Central memory CD8-positive, alpha-beta T cell (primary cell): ENCODE measurements around the gene MCOLN1.

ENCODE experiments used
- ATAC-seq: fragments of 150-1000 bp; cut with Tn5 transposase; replicated peaks from 2 replicates; pipeline ENCODE4 v1.10.0; 2022; ENCODE audit warnings: mild to moderate bottlenecking, moderate FRiP score, moderate number of reproducible peaks; ENCODE audit not compliant: poor library complexity, severe bottlenecking; ENCODE audit errors: extremely low read depth
- DNase-seq, 2 donors: peaks; one replicate each; pipeline ENCODE4 v3.0.0; 2021; ENCODE audit warnings: low spot score in 2 of 2
- H3K27ac Mint-ChIP-seq: one replicate; pipeline ENCODE4 v1.8.0; 2022; ENCODE audit warnings: low read depth, mild to moderate bottlenecking, moderate library complexity, mixed read lengths
- H3K27me3 Mint-ChIP-seq: one replicate; pipeline ENCODE4 v1.8.0; 2022; ENCODE audit warnings: mixed read lengths
- H3K36me3 Mint-ChIP-seq: one replicate; pipeline ENCODE4 v1.8.0; 2022; ENCODE audit warnings: mild to moderate bottlenecking, moderate library complexity, mixed read lengths; ENCODE audit not compliant: insufficient read depth
- H3K4me1 Mint-ChIP-seq: one replicate; pipeline ENCODE4 v1.8.0; 2022; ENCODE audit warnings: mixed read lengths
- H3K4me3 Mint-ChIP-seq: one replicate; pipeline ENCODE4 v1.8.0; 2022; ENCODE audit warnings: mild to moderate bottlenecking, moderate library complexity, mixed read lengths
- H3K9me3 Mint-ChIP-seq: one replicate; pipeline ENCODE4 v1.8.0; 2022; ENCODE audit warnings: mixed read lengths

The MCOLN1 gene

GRCh38 chr19:7545300-7545699 is 22.9 kb downstream of the MCOLN1 start:
- no peak for ATAC-seq
- no peak overlapping the region for H3K4me3 Mint-ChIP-seq
- peaks cover 17% of the 10 kb centered on the region for H3K36me3 Mint-ChIP-seq

DNA sequence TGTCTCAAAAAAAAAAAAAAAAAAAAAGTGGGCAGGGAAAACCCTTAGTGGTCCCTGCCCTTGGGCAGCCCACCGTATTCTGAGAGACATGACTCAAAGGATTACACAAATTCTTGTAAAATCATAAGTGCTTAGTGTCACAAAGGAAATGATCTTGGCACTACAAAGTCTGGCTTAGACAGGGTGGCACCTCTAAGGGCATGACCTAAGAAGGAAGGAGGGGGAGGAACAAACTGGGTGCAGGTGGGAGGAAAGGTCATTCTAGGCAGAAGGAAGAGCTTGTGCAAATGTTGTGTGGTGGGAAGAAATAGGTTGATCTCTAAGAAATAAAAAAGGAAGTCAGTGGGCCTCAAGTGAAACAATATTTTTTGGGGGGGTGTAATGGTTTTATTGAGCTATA is 23.5 kb downstream of the MCOLN1 start:
- peak overlapping the region; percentile 3 for H3K27ac Mint-ChIP-seq
- DNase-seq (no peak), ATAC-seq (no peak)
- H3K36me3 Mint-ChIP-seq, result peaks cover 18% of the 10 kb centered on the region
- H3K27me3 Mint-ChIP-seq, result no peaks in the 10 kb centered on the region
- H3K9me3 Mint-ChIP-seq, result no peaks in the 10 kb centered on the region
- peaks cover 6% of the 10 kb centered on the region for H3K4me1 Mint-ChIP-seq
- H3K4me3 Mint-ChIP-seq, result no peak overlapping the region

More at GRCh38 chr19:7545300-7545699, 22.9 kb downstream of the MCOLN1 start:
- no peak overlapping the region for H3K27ac Mint-ChIP-seq
- DNase-seq, result no peak
- H3K27me3 Mint-ChIP-seq, result no peaks in the 10 kb centered on the region
- H3K9me3 Mint-ChIP-seq, result no peaks in the 10 kb centered on the region
- H3K4me1 Mint-ChIP-seq, result peaks cover 7% of the 10 kb centered on the region

DNA sequence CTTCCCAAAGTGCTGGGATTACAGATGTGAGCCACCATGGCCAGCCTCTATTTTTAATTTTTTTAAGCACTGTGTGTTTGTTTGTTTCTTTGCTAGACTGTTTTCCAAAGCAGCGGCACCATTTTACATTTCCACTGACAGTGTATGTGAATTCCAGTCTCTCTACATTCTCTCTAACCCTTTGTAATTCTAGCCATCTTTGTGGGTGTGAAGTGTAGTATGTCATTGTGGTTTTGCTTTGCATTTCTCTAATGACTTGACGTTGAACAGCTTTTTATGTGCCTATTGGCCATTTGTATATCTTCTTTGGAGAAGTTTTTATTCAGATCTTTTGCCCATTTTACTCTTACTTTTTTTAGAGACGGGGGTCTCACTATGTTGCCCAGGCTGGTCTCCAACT is 24.7 kb downstream of the MCOLN1 start:
- peaks cover 6% of the 10 kb centered on the region for H3K4me1 Mint-ChIP-seq
- ATAC-seq, result no peak
- no peak overlapping the region for H3K27ac Mint-ChIP-seq
- H3K36me3 Mint-ChIP-seq, result peaks cover 18% of the 10 kb centered on the region
- H3K27me3 Mint-ChIP-seq, result no peaks in the 10 kb centered on the region
- no peaks in the 10 kb centered on the region for H3K9me3 Mint-ChIP-seq
- DNase-seq, result no peak
- no peak overlapping the region for H3K4me3 Mint-ChIP-seq

- Mint-ChIP-seq H3K9me3 (no peaks in the 10 kb centered on the region), H3K27me3 (no peaks in the 10 kb centered on the region), H3K4me3 (no peak overlapping the region), H3K27ac (no peak overlapping the region), H3K4me1 (peaks cover 6% of the 10 kb centered on the region), H3K36me3 (peaks cover 14% of the 10 kb centered on the region)
- ATAC-seq (no peak), DNase-seq (no peak)
Observed at GRCh38 chr19:7549429-7550148, 27.2 kb downstream of the MCOLN1 start.

- Mint-ChIP-seq H3K4me3 (no peak overlapping the region), H3K27ac (no peak overlapping the region), H3K27me3 (no peaks in the 10 kb centered on the region), H3K9me3 (no peaks in the 10 kb centered on the region), H3K36me3 (peaks cover 15% of the 10 kb centered on the region), H3K4me1 (peaks cover 6% of the 10 kb centered on the region)
- DNase-seq, result no peak
- ATAC-seq, result no peak
Observed at GRCh38 chr19:7550169-7550770, 27.8 kb downstream of the MCOLN1 start.

DNA sequence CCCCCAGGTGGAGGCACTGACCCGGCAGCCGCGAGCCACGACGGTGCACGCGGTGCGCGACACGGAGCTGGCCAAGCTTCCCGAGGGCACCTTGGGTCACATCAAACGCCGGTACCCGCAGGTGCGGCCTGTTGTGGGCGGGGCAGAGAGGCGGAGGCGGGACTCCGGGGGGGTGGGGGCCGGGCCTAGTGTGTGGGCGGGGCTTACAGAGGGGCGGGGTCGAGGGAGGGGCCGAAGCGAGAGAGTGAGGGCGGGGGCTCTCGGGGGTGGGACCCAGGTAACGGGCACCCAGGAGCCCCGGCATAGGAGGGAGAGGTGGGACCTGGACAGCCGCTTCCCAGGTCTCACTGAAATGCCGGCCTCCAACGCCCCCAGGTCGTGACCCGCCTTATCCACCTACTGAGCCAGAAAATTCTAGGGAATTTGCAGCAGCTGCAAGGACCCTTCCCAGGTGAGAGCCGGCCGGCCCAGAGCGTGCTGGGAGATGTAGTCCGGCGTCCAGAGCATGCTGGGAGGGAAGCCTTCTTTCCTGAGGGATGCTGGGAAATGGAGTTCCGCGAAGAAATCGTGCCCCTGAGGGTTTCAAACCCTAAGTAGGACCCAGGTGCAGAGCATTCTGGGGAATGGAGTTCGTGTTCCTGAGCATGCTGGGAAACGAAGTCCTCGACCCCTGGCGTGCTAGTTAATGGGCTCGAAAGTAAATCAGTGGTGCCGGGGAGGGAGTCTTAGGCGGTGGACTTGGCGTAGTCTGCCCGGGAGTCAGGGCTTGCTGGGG is 28.8 kb downstream of the MCOLN1 start:
- H3K4me1 Mint-ChIP-seq, result peaks cover under 1% of the 10 kb centered on the region
- no peaks in the 10 kb centered on the region for H3K27me3 Mint-ChIP-seq
- H3K4me3 Mint-ChIP-seq, result no peak overlapping the region
- H3K27ac Mint-ChIP-seq, result no peak overlapping the region
- DNase-seq, result no peak
- no peak for ATAC-seq
- H3K36me3 Mint-ChIP-seq, result peaks cover 12% of the 10 kb centered on the region
- no peaks in the 10 kb centered on the region for H3K9me3 Mint-ChIP-seq

- H3K27me3 Mint-ChIP-seq, result no peaks in the 10 kb centered on the region
- no peaks in the 10 kb centered on the region for H3K9me3 Mint-ChIP-seq
- no peak for ATAC-seq
- no peak overlapping the region for H3K27ac Mint-ChIP-seq
- no peaks in the 10 kb centered on the region for H3K4me1 Mint-ChIP-seq
- no peak for DNase-seq
- H3K4me3 Mint-ChIP-seq, result no peak overlapping the region
- peaks cover 15% of the 10 kb centered on the region for H3K36me3 Mint-ChIP-seq
Observed at GRCh38 chr19:7552781-7553180, 30.4 kb downstream of the MCOLN1 start.

- Mint-ChIP-seq H3K36me3 (peaks cover 22% of the 10 kb centered on the region), H3K4me1 (no peaks in the 10 kb centered on the region), H3K27ac (no peak overlapping the region), H3K9me3 (no peaks in the 10 kb centered on the region), H3K4me3 (no peak overlapping the region), H3K27me3 (no peaks in the 10 kb centered on the region)
- DNase-seq (no peak), ATAC-seq (no peak)
Observed at GRCh38 chr19:7554565-7554964, 32.1 kb downstream of the MCOLN1 start.

DNA sequence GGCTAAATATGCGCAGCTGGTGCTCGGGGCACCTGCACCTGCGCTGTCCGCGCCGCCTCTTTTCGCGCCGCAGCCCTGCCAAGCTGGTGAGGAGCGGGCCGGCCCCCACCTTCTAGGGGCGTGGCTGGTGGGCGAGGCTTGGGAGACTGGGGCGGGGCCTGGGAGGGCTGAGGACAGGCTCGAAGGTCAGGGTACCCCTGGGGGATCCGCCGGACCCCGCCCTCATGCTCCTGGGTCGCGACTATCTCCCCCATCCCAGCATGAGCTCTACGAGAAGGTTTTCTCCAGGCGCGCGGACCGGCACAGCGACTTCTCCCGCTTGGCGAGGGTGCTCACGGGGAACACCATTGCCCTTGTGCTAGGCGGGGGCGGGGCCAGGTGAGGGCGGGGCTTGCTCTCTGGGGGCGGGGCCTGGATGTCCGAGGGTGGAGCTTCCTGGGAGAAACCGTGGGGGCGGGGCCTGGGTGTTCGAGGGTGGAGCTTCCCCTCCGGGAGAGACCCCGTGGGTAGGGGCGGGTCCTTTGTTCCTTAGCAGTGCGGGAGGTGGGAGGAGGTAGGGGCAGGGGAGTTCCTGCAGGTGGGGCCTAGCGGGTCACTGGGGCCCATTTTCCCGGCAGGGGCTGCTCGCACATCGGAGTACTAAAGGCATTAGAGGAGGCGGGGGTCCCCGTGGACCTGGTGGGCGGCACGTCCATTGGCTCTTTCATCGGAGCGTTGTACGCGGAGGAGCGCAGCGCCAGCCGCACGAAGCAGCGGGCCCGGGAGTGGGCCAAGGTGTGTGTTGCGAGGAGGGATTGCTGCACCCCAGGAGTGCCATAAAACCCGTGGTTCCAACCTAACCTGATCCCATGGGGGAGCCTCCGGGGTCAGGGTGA is 32.8 kb downstream of the MCOLN1 start:
- peaks cover 18% of the 10 kb centered on the region for H3K36me3 Mint-ChIP-seq
- H3K27ac Mint-ChIP-seq, result no peak overlapping the region
- no peaks in the 10 kb centered on the region for H3K27me3 Mint-ChIP-seq
- no peaks in the 10 kb centered on the region for H3K4me1 Mint-ChIP-seq
- H3K9me3 Mint-ChIP-seq, result no peaks in the 10 kb centered on the region
- no peak for DNase-seq
- H3K4me3 Mint-ChIP-seq, result no peak overlapping the region
- ATAC-seq, result no peak

GRCh38 chr19:7556696-7557315 is 34.4 kb downstream of the MCOLN1 start:
- DNase-seq, result no peak
- H3K9me3 Mint-ChIP-seq, result no peaks in the 10 kb centered on the region
- no peaks in the 10 kb centered on the region for H3K27me3 Mint-ChIP-seq
- H3K36me3 Mint-ChIP-seq, result peaks cover 16% of the 10 kb centered on the region
- no peaks in the 10 kb centered on the region for H3K4me1 Mint-ChIP-seq
- H3K4me3 Mint-ChIP-seq, result no peak overlapping the region
- H3K27ac Mint-ChIP-seq, result no peak overlapping the region
- ATAC-seq, result no peak

GRCh38 chr19:7558667-7559066 is 36.2 kb downstream of the MCOLN1 start:
- Mint-ChIP-seq H3K36me3 (peaks cover 18% of the 10 kb centered on the region), H3K27me3 (no peaks in the 10 kb centered on the region), H3K9me3 (no peaks in the 10 kb centered on the region), H3K4me1 (no peaks in the 10 kb centered on the region), H3K27ac (no peak overlapping the region), H3K4me3 (no peak overlapping the region)
- ATAC-seq (no peak), DNase-seq (no peak)

GRCh38 chr19:7559102-7559501 is 36.7 kb downstream of the MCOLN1 start:
- ATAC-seq (no peak), DNase-seq (no peak)
- H3K9me3 Mint-ChIP-seq, result no peaks in the 10 kb centered on the region
- H3K4me3 Mint-ChIP-seq, result no peak overlapping the region
- no peaks in the 10 kb centered on the region for H3K4me1 Mint-ChIP-seq
- no peaks in the 10 kb centered on the region for H3K27me3 Mint-ChIP-seq
- H3K27ac Mint-ChIP-seq, result no peak overlapping the region
- H3K36me3 Mint-ChIP-seq, result peaks cover 18% of the 10 kb centered on the region
